ENCODE data around the gene RPS28.
"Not testable (repeated sequence)": the region's sequence is repeated elsewhere in the genome, so short reads cannot be mapped to it uniquely, and the experiment has no call there.

The RPS28 gene

DNA sequence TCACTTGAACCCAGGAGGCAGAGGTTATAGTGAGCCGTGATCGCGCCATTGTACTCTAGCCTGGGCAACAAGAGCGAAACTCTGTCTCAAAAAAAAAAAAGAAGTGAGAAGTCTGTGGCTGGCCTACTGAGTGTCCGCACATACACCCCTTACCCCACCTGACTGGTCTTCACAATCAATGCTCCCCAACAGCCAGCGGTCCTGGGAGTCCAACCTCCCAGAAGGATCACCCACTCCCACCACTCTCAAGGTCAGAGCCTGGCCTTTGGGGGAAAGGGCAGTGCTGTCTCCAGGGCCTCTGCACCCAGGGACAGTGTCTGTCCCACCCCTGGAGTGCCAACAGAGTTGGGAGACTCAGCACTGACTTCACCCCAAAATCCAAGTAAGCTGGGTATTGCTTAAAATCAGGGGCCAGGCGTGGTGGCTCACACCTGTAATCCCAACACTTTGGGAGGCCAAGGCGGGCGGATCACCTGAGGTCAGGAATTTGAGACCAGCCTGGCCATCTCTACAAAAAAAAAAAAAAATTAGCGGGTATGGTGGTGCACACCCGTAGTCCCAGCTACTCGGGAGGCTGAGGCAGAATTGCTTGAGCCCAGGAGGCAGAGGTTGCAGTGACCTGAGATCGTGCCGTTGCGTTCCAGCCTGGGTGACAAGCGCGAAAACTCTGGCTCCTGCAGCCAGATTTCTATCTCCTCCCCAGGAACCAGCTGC is 10.8 kb upstream of the RPS28 start:
- Histone ChIP-seq H2AFZ (ENCODE audit: low read depth, low read length) (no peak overlapping the region), H3K36me3 (ENCODE audit: insufficient read depth, low read length) (peaks cover 34% of the 10 kb centered on the region), H3K4me3 (ENCODE audit: low read length) (no peak overlapping the region), H3K4me1 (ENCODE audit: insufficient read depth, low read length) (peaks cover 12% of the 10 kb centered on the region), H3K27me3 (ENCODE audit: insufficient read depth, low read length) (no peaks in the 10 kb centered on the region), H3K9me3 (ENCODE audit: low read length) (no peaks in the 10 kb centered on the region)

DNA sequence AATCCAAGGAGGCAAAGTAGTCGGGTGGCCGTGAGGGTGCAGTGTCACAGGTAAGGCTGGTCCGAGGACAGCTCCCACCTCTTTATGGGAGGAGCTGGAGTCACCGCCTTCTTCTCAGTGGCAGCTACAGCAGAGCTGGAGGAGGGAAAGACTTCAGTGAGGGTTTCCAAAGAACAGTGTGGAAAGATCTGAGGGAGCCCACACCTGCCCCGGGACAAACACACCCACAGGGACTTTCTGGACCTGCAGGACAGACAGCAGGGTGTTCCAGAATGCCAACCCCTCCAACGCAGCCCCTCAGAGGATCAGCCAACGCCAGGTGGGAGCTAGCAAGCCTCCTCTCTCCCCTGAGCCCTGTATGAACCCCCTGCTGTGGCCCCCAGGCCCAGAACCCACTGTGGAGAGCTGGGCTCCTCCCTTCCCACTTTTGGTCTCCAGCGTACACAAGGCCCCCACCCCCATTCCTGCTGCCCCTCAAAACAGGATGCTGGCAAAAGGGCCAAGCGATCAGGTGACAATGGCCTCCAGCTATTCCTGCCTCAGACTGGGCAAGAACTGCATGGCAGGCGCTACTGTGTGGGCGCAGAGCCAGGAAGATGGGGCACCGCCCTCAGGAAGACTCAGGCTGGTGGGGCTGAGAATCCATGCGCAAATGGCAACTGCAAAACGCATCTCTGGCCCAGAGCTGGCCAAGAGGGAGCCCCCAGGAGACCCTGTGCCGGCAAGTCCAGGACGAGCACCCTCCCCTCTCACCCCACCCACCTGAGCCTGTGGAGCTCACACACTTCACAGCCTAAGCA is 9.6 kb upstream of the RPS28 start:
- no peaks in the 10 kb centered on the region for H3K9me3 ChIP-seq (ENCODE audit: low read length)
- H3K4me1 ChIP-seq (ENCODE audit: insufficient read depth, low read length), result peaks cover 12% of the 10 kb centered on the region
- H3K4me3 ChIP-seq (ENCODE audit: low read length), result no peak overlapping the region
- H3K36me3 ChIP-seq (ENCODE audit: insufficient read depth, low read length), result peaks cover 42% of the 10 kb centered on the region
- no peaks in the 10 kb centered on the region for H3K27me3 ChIP-seq (ENCODE audit: insufficient read depth, low read length)
- H2AFZ ChIP-seq (ENCODE audit: low read depth, low read length), result no peak overlapping the region

DNA sequence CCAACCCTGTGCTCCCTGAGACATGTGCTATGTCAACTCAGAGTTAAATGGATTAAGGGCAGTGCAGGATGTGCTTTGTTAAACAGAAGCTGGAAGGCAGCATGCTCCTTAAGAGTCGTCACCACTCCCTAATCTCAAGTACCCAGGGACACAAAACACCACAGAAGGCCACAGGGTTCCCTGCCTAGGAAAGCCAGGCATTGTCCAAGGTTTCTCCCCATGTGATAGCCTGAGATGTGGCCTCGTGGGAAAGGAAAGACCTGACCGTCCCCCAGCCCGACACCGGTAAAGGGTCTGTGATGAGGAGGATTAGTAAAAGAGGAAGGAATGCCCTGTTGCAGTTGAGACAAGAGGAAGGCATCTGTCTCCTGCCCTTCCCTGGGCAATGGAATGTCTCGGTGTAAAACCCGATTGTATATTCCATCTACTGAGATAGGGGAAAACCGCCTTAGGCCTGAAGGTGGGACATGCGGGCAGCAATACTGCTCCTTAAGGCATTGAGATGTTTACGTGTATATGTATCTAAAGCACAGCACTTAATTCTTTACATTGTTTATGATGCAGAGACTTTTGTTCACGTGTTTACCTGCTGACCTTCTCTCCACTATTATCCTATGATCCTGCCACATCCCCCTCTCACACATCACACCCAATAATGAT is 6.2 kb upstream of the RPS28 start:
- peaks cover 40% of the 10 kb centered on the region for H3K36me3 ChIP-seq (ENCODE audit: insufficient read depth, low read length)
- H2AFZ ChIP-seq (ENCODE audit: low read depth, low read length), result not testable (repeated sequence)

DNA sequence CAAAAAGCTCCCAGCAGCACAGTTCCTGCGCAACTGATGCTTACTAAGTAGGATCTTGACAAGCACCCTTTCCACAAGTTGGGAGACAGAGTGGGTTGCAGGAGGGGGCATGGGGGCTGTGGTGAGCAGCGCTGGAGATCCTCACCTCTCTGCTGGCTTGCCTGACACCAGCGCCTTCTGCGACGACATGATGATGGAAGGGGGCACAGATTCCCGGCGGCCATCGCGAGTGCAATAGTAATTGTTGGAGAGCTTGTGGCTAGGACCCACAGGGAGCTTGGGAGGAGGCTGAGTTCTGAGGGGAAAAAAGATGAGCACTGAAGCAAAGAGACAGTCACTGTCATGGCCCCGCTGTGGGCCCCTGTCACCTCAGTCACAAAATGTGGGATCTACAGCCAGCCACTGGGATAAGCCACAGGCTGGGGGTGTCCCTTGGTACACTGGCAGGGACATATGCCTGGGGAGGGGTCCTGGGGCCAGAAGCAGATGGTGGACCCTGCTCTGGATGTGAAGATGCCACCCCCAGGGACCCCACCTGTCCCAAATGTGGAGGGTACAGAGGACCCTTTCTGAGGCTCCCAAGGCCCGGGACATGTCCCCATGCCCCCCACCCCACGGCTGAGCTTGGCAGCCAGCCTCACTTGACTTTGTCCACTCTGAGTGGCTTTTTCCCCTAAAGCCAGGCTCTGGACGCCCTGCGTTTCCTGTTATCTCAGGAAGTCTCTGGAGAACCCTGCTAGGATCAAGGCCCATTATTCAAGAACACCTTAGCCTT is 4.8 kb upstream of the RPS28 start:
- Histone ChIP-seq H3K36me3 (ENCODE audit: insufficient read depth, low read length) (peaks cover 30% of the 10 kb centered on the region), H3K4me3 (ENCODE audit: low read length) (no peak overlapping the region), H2AFZ (ENCODE audit: low read depth, low read length) (no peak overlapping the region), H3K4me1 (ENCODE audit: insufficient read depth, low read length) (peaks cover 6% of the 10 kb centered on the region), H3K27me3 (ENCODE audit: insufficient read depth, low read length) (no peaks in the 10 kb centered on the region), H3K9me3 (ENCODE audit: low read length) (no peaks in the 10 kb centered on the region)

More for the DNA sequence above, 6.2 kb upstream of the RPS28 start:
- not testable (repeated sequence) for H3K4me1 ChIP-seq (ENCODE audit: insufficient read depth, low read length); H3K4me3 ChIP-seq (ENCODE audit: low read length); H3K9me3 ChIP-seq (ENCODE audit: low read length); H3K27me3 ChIP-seq (ENCODE audit: insufficient read depth, low read length)

DNA sequence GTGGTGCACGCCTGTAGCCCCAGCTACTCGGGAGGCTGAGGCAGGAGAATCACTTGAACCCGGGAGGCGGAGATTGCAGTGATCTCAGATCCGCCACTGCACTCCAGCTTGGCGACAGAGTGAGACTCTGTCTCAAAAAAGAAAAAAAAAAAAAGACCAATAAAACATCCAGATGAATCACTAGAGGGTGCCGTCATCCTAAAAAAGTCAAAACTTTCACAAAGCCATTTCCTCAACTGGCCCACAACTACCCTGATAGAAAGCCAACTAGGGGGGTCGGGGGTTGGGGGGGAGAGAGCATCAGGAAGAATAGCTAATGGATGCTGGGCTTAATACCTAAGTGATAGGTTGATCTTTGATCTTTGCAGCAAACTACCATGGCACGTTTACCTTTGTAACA is 2.5 kb upstream of the RPS28 start:
- Histone ChIP-seq H3K36me3 (ENCODE audit: insufficient read depth, low read length) (peaks cover 36% of the 10 kb centered on the region), H3K4me1 (ENCODE audit: insufficient read depth, low read length) (peaks cover 18% of the 10 kb centered on the region)
- H3K9me3 ChIP-seq (ENCODE audit: low read length); H2AFZ ChIP-seq (ENCODE audit: low read depth, low read length); H3K27me3 ChIP-seq (ENCODE audit: insufficient read depth, low read length); H3K4me3 ChIP-seq (ENCODE audit: low read length): not testable (repeated sequence)

DNA sequence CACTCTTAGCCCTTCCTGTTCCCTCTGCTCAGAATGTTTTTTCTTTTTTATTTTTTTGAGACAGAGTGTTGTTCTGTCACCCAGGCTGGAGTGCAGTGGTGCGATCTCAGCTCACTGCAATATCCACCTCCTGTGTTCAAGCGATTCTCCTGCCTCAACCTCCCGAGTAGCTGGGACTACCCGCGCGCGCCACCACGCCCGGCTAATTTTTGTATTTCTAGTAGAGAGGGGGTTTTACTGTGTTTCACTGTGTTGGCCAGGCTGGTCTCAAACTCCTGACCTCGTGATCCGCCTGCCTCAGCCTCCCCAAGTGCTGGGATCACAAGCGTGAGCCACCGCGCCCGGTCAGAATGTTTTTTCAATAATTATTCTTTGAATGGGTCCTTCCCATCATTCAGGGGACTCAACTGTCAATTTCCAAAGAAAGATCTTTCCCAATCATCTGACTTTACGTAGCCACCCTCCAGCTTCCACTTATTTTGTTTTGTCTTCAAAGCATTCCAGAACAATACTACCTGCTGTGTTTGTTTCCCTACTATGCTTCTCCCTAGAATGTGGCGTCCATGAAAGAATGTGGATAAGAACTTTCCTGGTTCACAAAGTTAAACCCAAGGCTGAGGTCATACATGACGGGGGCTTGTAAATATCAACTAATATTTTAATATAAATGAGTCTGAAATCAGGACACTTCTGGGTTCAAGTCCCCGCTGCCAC is 1.3 kb upstream of the RPS28 start:
- H3K27me3 ChIP-seq (ENCODE audit: insufficient read depth, low read length), result no peaks in the 10 kb centered on the region
- peak overlapping the region; percentile 78 for H3K4me3 ChIP-seq (ENCODE audit: low read length)
- H3K36me3 ChIP-seq (ENCODE audit: insufficient read depth, low read length), result peaks cover 36% of the 10 kb centered on the region

DNA sequence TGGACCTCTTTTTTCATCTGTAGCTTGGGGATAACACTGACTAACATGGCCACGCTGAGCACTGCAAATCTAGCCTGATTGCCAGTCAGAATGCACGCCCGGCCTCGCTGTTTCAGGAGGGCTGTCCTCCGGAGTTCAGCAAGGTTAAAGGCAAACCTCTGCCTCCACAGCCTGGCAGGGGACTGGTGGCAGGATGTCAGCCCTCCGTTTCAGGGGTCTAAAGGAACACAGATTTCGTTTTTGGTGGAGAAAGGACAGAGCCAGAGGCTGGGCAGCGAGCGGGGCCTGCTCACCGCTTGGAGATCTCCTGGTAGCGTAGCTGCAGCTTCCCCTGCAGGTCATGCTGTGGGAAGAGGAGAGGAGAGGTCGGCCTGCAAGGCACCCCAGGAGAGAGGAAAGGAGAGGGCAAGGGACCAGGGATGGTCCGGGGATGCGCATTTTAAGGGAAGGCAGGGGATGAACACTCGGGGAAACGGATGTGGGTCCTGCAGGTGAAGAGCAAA is 681 bp upstream of the RPS28 start:
- Histone ChIP-seq H2AFZ (ENCODE audit: low read depth, low read length) (no peak overlapping the region), H3K4me1 (ENCODE audit: insufficient read depth, low read length) (peaks cover 18% of the 10 kb centered on the region), H3K27me3 (ENCODE audit: insufficient read depth, low read length) (no peaks in the 10 kb centered on the region), H3K36me3 (ENCODE audit: insufficient read depth, low read length) (peaks cover 30% of the 10 kb centered on the region), H3K4me3 (ENCODE audit: low read length) (peak overlapping the region; percentile 78), H3K9me3 (ENCODE audit: low read length) (no peaks in the 10 kb centered on the region)

More for the DNA sequence above, 1.3 kb upstream of the RPS28 start:
- Histone ChIP-seq H2AFZ (ENCODE audit: low read depth, low read length) (no peak overlapping the region), H3K4me1 (ENCODE audit: insufficient read depth, low read length) (peaks cover 18% of the 10 kb centered on the region), H3K9me3 (ENCODE audit: low read length) (no peaks in the 10 kb centered on the region)

DNA sequence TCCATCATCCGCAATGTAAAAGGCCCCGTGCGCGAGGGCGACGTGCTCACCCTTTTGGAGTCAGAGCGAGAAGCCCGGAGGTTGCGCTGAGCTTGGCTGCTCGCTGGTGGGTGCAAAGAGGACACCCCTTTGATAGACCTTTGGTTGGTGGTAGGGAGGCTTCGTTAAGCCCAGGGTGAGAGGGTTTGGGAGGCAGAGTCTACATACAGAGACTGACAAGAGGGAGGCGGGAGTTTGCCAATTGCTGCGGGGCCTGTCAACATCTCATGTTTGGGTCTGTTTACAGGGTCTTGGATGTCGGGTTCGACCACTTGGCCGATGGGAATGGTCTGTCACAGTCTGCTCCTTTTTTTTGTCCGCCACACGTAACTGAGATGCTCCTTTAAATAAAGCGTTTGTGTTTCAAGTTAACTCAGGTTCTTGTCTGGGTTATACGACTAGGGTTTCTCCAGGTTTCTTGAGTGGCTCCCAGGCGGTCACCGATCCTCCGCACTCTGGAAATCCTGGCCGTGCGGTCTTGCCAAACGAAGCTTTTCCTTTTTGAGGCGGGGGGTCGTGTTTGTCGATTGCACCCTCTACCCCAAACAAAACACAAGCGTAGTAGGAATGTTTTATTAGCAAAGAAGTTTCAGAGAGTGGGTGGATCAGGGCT is 816 bp downstream of the RPS28 start:
- H3K4me1 ChIP-seq (ENCODE audit: insufficient read depth, low read length), result peaks cover 18% of the 10 kb centered on the region
- peaks cover 2% of the 10 kb centered on the region for H3K9me3 ChIP-seq (ENCODE audit: low read length)
- peaks cover 23% of the 10 kb centered on the region for H3K36me3 ChIP-seq (ENCODE audit: insufficient read depth, low read length)
- H2AFZ ChIP-seq (ENCODE audit: low read depth, low read length), result no peak overlapping the region
- no peaks in the 10 kb centered on the region for H3K27me3 ChIP-seq (ENCODE audit: insufficient read depth, low read length)
- H3K4me3 ChIP-seq (ENCODE audit: low read length), result peak overlapping the region; percentile 78

DNA sequence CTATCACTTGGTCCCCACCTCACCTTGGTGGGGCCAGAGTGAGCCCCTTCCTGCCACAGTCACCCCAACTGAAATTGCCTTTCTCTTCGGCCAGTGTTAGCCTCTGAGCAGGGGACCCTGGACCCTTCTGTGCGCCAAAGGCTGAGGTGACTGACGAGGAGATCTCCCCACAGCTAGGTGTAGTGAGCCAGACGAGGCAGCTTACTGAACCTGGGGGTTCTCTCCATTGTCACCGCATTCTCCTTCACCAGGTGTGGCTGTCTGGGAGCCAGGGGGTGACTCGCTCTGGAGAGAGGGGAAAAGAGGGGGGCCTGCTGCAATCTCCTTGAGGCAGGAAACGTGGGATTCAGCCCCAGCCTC is 1.3 kb downstream of the RPS28 start:
- H2AFZ ChIP-seq (ENCODE audit: low read depth, low read length), result no peak overlapping the region
- H3K9me3 ChIP-seq (ENCODE audit: low read length), result peaks cover 3% of the 10 kb centered on the region
- peaks cover 18% of the 10 kb centered on the region for H3K4me1 ChIP-seq (ENCODE audit: insufficient read depth, low read length)
- H3K36me3 ChIP-seq (ENCODE audit: insufficient read depth, low read length), result peaks cover 23% of the 10 kb centered on the region
- peak overlapping the region; percentile 78 for H3K4me3 ChIP-seq (ENCODE audit: low read length)
- H3K27me3 ChIP-seq (ENCODE audit: insufficient read depth, low read length), result no peaks in the 10 kb centered on the region

DNA sequence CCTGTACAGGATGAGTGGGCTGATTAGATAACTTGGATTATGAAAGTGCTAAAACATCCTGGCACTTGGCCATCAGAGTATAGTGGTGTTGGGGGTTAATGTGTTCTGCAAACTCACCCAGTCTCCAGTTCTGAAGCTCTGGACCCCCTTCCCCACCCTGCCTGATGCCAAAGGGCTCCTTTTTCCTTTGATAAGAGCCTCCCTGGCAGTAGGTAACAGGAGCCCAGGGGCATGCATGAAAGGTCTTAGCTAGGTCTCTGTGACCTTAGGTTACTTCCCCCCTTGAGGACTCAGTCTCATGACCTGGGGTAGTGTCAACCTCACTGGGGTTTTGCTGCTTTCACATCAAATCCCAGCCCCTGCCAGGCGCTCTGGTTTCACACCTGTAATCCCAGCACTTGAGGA is 2.5 kb downstream of the RPS28 start:
- Histone ChIP-seq H3K27me3 (ENCODE audit: insufficient read depth, low read length) (no peaks in the 10 kb centered on the region), H2AFZ (ENCODE audit: low read depth, low read length) (no peak overlapping the region), H3K4me3 (ENCODE audit: low read length) (no peak overlapping the region), H3K4me1 (ENCODE audit: insufficient read depth, low read length) (peaks cover 18% of the 10 kb centered on the region), H3K36me3 (ENCODE audit: insufficient read depth, low read length) (peaks cover 23% of the 10 kb centered on the region), H3K9me3 (ENCODE audit: low read length) (peaks cover 3% of the 10 kb centered on the region)

DNA sequence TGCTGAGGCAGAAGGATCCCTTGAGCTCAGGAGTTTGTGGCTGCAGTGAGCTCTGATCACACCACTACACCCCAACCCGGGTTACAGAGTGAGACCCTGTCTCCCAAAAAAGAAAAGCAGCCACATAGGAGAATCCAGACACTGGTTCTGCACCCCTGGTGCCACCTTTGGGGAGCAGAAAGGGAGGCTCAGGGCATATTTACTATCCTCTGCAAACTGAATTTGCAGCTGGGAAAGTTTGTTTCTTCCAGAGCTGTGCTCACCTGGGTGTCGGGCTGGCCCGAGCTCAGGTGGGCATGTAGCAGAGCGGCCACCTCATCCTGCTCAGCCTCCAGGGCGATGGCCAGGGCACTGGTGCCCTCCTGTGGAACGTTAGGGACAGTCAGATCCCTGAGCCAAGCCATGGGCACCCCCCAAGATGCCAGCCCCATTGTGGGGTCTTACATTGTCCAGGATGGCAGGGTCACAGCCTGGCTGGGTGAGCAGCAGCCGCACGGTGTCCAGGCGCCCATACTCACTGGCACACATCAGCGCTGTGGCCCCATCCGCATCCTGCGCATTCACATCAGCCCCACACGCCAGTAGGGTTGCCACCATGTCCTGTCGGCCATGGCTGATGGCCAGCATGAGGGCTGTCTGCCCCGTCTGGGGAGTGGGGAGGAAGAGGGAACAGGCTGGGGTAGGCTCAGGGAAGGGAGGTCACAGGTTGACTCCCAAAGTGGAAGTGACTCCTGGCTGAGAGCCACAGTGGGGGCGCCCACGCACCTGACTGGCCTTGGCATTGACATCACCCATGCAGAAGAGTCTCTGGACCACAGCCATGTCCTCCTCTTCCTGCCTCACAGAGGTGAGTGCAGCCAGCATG is 3.1 kb downstream of the RPS28 start:
- peaks cover 18% of the 10 kb centered on the region for H3K4me1 ChIP-seq (ENCODE audit: insufficient read depth, low read length)
- no peaks in the 10 kb centered on the region for H3K27me3 ChIP-seq (ENCODE audit: insufficient read depth, low read length)
- peaks cover 3% of the 10 kb centered on the region for H3K9me3 ChIP-seq (ENCODE audit: low read length)
- no peak overlapping the region for H3K4me3 ChIP-seq (ENCODE audit: low read length)
- peaks cover 23% of the 10 kb centered on the region for H3K36me3 ChIP-seq (ENCODE audit: insufficient read depth, low read length)
- no peak overlapping the region for H2AFZ ChIP-seq (ENCODE audit: low read depth, low read length)

Measured in neuron (in vitro differentiated cells).